Osteoblast (primary cell): ENCODE results near the gene C11orf87. TPM values are rescaled to one million over a fixed set of nuclear protein-coding genes. Genes with fewer than 3 reads are reported as not detected.

Experiments used
- DNase-seq: peaks from one replicate; pipeline ENCODE4 v3.0.0; 2011; ENCODE audit warnings: low spot score, mixed read lengths; ENCODE audit not compliant: insufficient read length; ENCODE audit errors: missing footprints
- H2AFZ ChIP-seq: 2 replicates; pipeline ENCODE4 v1.6.0; 2011; ENCODE audit warnings: mild to moderate bottlenecking, low read length
- H3K27ac ChIP-seq: 2 replicates; pipeline ENCODE4 v1.5.1; 2011; ENCODE audit warnings: mild to moderate bottlenecking, low read depth, low read length, moderate library complexity
- H3K27me3 ChIP-seq: 2 replicates; pipeline ENCODE4 v1.6.0; 2012; ENCODE audit warnings: mild to moderate bottlenecking, control low read depth, inconsistent platforms, low read length, moderate library complexity; ENCODE audit not compliant: insufficient read depth
- H3K36me3 ChIP-seq: 2 replicates; pipeline ENCODE4 v1.5.1; 2011; ENCODE audit warnings: mild to moderate bottlenecking, low read length, control low read depth, moderate library complexity; ENCODE audit not compliant: insufficient read depth
- H3K4me1 ChIP-seq: 2 replicates; pipeline ENCODE4 v1.5.1; 2011; ENCODE audit warnings: mild to moderate bottlenecking, low read length, control low read depth, moderate library complexity; ENCODE audit not compliant: insufficient read depth
- H3K4me2 ChIP-seq: 2 replicates; pipeline ENCODE4 v1.6.0; 2011; ENCODE audit warnings: mild to moderate bottlenecking, low read length; ENCODE audit not compliant: insufficient read depth
- H3K4me3 ChIP-seq: fragments of 200-600 bp; sonication (generic); 3 replicates; pipeline ENCODE4 v1.5.1; 2012; ENCODE audit warnings: mild to moderate bottlenecking, low read length, inconsistent platforms; ENCODE audit not compliant: insufficient read depth
- H3K79me2 ChIP-seq: 2 replicates; pipeline ENCODE4 v1.6.0; 2012; ENCODE audit warnings: mild to moderate bottlenecking, low read length, control low read depth, inconsistent platforms; ENCODE audit not compliant: insufficient read depth
- H3K9me3 ChIP-seq: 2 replicates; pipeline ENCODE4 v1.5.1; 2011; ENCODE audit warnings: low read depth, low read length, control low read depth
- H4K20me1 ChIP-seq: 2 replicates; pipeline ENCODE4 v1.6.0; 2012; ENCODE audit warnings: mild to moderate bottlenecking, low read length, control low read depth; ENCODE audit not compliant: insufficient read depth
- total RNA-seq: library from RNA; depleted of rRNA; stranded (reverse); fragments of >200 nt; gene quantifications from 2 replicates; pipeline ENCODE4 v1.2.3, GENCODE V29; 2012
- TF ChIP-seq, protein P1 (sequence below): IDR thresholded peaks from 2 replicates; pipeline ENCODE4 v1.5.1; 2011; ENCODE audit warnings: mild to moderate bottlenecking, low read depth, low read length, moderate library complexity; ENCODE audit errors: extremely low read depth

The C11orf87 gene
- total RNA-seq, 1 donor: 4.3 TPM

DNA sequence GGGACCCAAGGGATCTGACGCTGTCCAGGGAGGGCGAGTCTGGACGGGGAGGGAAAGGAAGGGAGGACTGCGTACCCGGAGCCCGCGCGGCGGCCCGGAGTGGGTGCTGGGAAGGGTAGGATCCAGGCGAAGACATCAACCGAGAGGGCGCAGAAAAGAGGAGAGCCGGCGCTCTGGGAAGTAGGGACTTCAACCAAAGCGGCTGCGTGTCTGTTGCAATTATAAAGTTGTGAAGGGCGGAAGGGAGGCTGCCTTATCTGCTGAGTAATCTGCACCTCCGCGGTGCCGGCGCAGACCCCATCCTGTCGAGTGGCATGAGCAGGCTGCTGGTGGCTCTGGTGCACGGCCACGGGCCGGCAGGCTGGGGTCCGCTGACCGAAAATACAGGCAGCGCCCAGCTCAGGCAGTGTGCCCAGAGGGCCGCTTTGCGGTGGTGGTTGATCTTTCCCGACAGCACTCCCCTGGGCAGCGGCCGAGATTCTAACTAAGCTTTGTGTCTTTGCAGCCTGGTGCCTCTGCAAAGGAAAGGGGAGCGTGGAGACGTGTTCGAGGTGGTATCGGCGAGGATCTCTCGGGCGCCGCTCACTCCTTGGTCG lies 978 bp downstream of the C11orf87 start:
- TF ChIP-seq, protein P1, sequence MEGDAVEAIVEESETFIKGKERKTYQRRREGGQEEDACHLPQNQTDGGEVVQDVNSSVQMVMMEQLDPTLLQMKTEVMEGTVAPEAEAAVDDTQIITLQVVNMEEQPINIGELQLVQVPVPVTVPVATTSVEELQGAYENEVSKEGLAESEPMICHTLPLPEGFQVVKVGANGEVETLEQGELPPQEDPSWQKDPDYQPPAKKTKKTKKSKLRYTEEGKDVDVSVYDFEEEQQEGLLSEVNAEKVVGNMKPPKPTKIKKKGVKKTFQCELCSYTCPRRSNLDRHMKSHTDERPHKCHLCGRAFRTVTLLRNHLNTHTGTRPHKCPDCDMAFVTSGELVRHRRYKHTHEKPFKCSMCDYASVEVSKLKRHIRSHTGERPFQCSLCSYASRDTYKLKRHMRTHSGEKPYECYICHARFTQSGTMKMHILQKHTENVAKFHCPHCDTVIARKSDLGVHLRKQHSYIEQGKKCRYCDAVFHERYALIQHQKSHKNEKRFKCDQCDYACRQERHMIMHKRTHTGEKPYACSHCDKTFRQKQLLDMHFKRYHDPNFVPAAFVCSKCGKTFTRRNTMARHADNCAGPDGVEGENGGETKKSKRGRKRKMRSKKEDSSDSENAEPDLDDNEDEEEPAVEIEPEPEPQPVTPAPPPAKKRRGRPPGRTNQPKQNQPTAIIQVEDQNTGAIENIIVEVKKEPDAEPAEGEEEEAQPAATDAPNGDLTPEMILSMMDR: no peak
- peak overlapping the region; percentile 87 for H2AFZ ChIP-seq

DNA sequence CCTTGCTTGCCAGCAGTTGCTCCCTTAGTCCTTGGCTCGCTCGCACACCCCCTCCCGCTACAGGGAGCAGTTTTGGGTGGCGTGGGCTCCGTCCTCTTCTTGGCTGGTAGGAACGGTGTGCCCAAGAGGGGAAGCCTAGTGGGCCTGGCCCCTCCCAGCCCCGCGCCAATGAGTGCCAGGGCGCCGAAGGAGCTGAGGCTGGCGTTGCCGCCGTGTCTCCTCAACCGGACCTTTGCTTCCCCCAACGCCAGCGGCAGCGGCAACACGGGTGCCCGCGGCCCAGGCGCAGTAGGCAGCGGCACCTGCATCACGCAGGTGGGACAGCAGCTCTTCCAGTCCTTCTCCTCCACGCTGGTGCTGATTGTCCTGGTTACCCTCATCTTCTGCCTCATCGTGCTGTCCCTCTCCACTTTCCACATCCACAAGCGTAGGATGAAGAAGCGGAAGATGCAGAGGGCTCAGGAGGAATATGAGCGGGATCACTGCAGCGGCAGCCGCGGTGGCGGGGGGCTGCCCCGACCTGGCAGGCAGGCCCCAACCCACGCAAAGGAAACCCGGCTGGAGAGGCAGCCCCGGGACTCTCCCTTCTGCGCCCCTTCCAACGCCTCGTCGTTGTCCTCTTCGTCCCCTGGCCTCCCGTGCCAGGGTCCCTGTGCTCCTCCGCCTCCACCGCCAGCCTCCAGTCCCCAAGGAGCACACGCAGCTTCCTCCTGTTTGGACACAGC lies 1.6 kb downstream of the C11orf87 start:
- peaks cover 10% of the 10 kb centered on the region for H3K4me1 ChIP-seq
- no peak overlapping the region for H3K27ac ChIP-seq
- H3K9me3 ChIP-seq: no peaks in the 10 kb centered on the region
- peak overlapping the region; percentile 87 for H2AFZ ChIP-seq
- H3K79me2 ChIP-seq: no peaks in the 10 kb centered on the region
- peak overlapping the region; percentile 94 for H3K4me2 ChIP-seq
- no peaks in the 10 kb centered on the region for H3K36me3 ChIP-seq
- peak overlapping the region; percentile 77 for H3K4me3 ChIP-seq
- H3K27me3 ChIP-seq: peaks cover 6% of the 10 kb centered on the region
- H4K20me1 ChIP-seq: no peaks in the 10 kb centered on the region
- peak; percentile 62 for DNase-seq
- TF ChIP-seq, protein P1: no peak

More for the DNA sequence above, 978 bp downstream of the C11orf87 start:
- Histone ChIP-seq H3K4me3 (peak overlapping the region; percentile 77), H3K9me3 (no peaks in the 10 kb centered on the region), H3K36me3 (no peaks in the 10 kb centered on the region), H3K79me2 (no peaks in the 10 kb centered on the region), H3K27me3 (peaks cover 11% of the 10 kb centered on the region), H4K20me1 (no peaks in the 10 kb centered on the region), H3K4me1 (peaks cover 10% of the 10 kb centered on the region), H3K4me2 (peak overlapping the region; percentile 94), H3K27ac (no peak overlapping the region)
- peak; percentile 87 for DNase-seq

DNA sequence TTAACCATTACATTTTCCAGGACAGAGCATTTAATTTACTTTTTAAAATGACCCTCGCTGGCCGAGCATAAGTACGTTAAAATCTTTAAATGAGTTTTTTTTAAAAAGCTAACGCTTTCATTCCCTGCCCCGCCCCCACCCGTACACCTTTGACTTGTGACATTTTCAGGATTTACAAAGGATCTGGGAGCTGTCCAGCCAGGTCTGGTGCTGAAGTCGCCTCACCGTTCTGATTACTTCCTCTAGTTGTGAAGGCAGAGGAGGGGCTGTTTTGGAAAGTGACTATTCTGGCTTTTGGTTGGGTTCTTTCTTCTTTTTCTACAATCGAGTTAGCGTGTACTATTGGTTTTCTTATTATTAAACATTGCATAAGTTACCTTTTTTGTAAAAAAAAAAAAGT lies 2.9 kb downstream of the C11orf87 start:
- no peaks in the 10 kb centered on the region for H3K9me3 ChIP-seq
- no peaks in the 10 kb centered on the region for H4K20me1 ChIP-seq
- peaks cover 6% of the 10 kb centered on the region for H3K27me3 ChIP-seq
- H3K36me3 ChIP-seq: no peaks in the 10 kb centered on the region
- no peak overlapping the region for H3K27ac ChIP-seq
- H3K4me2 ChIP-seq: peak overlapping the region; percentile 94
- TF ChIP-seq, protein P1: no peak
- no peak for DNase-seq
- H3K4me3 ChIP-seq: no peak overlapping the region
- no peaks in the 10 kb centered on the region for H3K79me2 ChIP-seq
- no peak overlapping the region for H2AFZ ChIP-seq
- peaks cover 10% of the 10 kb centered on the region for H3K4me1 ChIP-seq

DNA sequence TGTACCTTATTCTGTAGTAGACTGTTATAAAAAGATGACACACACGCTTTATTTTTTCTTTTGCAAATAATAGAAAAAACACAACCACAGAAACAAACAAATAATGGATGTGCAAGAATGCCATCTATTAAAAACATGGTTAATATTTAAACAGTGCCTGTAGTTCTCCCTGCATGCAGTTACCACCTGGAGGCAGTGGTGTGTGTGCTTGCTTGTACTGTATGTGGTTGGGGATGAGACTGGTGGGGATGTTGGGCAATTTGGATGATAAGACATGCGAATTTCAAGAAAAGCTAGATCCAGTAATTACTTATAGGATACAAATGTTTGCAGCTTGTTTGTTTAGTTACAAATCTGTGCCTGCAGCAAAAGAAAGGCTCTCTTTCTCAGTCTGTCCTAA lies 3.6 kb downstream of the C11orf87 start:
- Histone ChIP-seq H3K79me2 (no peaks in the 10 kb centered on the region), H3K36me3 (no peaks in the 10 kb centered on the region), H3K27ac (no peak overlapping the region), H3K9me3 (no peaks in the 10 kb centered on the region), H3K27me3 (peaks cover 6% of the 10 kb centered on the region), H3K4me3 (no peak overlapping the region), H3K4me1 (peaks cover 10% of the 10 kb centered on the region), H3K4me2 (no peak overlapping the region), H4K20me1 (no peaks in the 10 kb centered on the region), H2AFZ (no peak overlapping the region)
- TF ChIP-seq, protein P1: peak; percentile 34
- DNase-seq: no peak
